Spleen (tissue), 11 donors: ENCODE measurements around the gene NCOA7. TPM values are rescaled to one million over a fixed set of nuclear protein-coding genes. Genes with fewer than 3 reads are reported as not detected.
A peak's percentile ranks its signal among the peaks of the same experiment; 100 is the strongest.

Source experiments
- DNase-seq: peaks from one replicate; pipeline ENCODE4 v3.0.0-alpha.2; 2020
- H3K27ac ChIP-seq, 8 donors: fragments of 200-600 bp; sonication (generic) in 7 of 8; 1 replicate in 4 of 8; 2 replicates in 4 of 8; pipeline versions ENCODE4 v1.5.0 to v1.8.0; 2016 to 2021; ENCODE audit warnings: inconsistent platforms in 4 of 8, mild to moderate bottlenecking in 4 of 8, moderate library complexity in 1 of 8
- H3K27me3 ChIP-seq, 7 donors: fragments of 200-600 bp; sonication (generic) in 6 of 7; replicated peaks in 1 of 7; 1 replicate in 4 of 7; 2 replicates in 3 of 7; pipeline versions ENCODE4 v1.5.0 to v1.8.0; 2016 to 2021; ENCODE audit warnings: inconsistent platforms in 3 of 7, mild to moderate bottlenecking in 1 of 7
- H3K36me3 ChIP-seq, 6 donors: fragments of 200-600 bp; sonication (generic) in 5 of 6; 1 replicate in 4 of 6; 2 replicates in 2 of 6; pipeline versions ENCODE4 v1.5.0 to v1.8.0; 2016 to 2021; ENCODE audit warnings: inconsistent platforms in 2 of 6
- H3K4me1 ChIP-seq, 6 donors: fragments of 200-600 bp; sonication (generic) in 5 of 6; 1 replicate in 3 of 6; 2 replicates in 3 of 6; pipeline versions ENCODE4 v1.5.0 to v1.8.0; 2016 to 2021; ENCODE audit warnings: inconsistent platforms in 3 of 6
- H3K4me3 ChIP-seq, 8 donors: fragments of 200-600 bp; sonication (generic) in 7 of 8; 1 replicate in 4 of 8; 2 replicates in 4 of 8; pipeline versions ENCODE4 v1.5.0 to v1.8.0; 2016 to 2021; ENCODE audit warnings: inconsistent platforms in 4 of 8, mild to moderate bottlenecking in 4 of 8, moderate library complexity in 2 of 8
- H3K9me3 ChIP-seq, 8 donors: fragments of 200-600 bp; sonication (generic) in 7 of 8; 1 replicate in 4 of 8; 2 replicates in 4 of 8; pipeline versions ENCODE4 v1.5.0 to v1.8.0; 2016 to 2021; ENCODE audit warnings: inconsistent platforms in 4 of 8
- POLR2A ChIP-seq, 3 donors: fragments of 450-650 bp; IDR thresholded peaks; one replicate each; pipeline ENCODE4 v1.5.1; 2017; ENCODE audit warnings: antibody characterized with exemption in 3 of 3, mild to moderate bottlenecking in 1 of 3
- POLR2AphosphoS5 ChIP-seq, 3 donors: sonication (generic); formaldehyde crosslinking; IDR thresholded peaks; one replicate each; pipeline ENCODE4 v1.5.1; 2017; ENCODE audit warnings: antibody characterized with exemption in 3 of 3
- WGBS, 5 donors: extraction: QIAGEN DNeasy Blood & Tissue Kit in 3 of 5; methylation state at CpG; one replicate each; pipeline versions ENCODE4 v1.1.5 to v1.1.7; 2013 to 2018; 5-methylcytosine and 5-hydroxymethylcytosine counted together
- intact Hi-C: fragments of 100-400 bp; cut with DNase I; formaldehyde crosslinking; loops from one replicate; pipeline ENCODE4 v1.15.0; 2023; ENCODE audit warnings: low total_unique reads
- polyA plus RNA-seq, 3 donors: library from polyadenylated mRNA; stranded (reverse); fragments of 200-250 nt; gene quantifications; one replicate each; pipeline ENCODE4 v1.2.1, GENCODE V29; 2013
- total RNA-seq, 7 donors: library from RNA; depleted of rRNA in 3 of 7; stranded (reverse); fragments of >200 nt in 3 of 7; fragmentation: NEBNext Ultra II Directional in 4 of 7; extraction: Animal tissue kit (Norgen Biotek cat#: 25700) in 4 of 7; gene quantifications; one replicate each; pipeline versions ENCODE4 v1.1.0 to v1.2.1, GENCODE V29; 2016 to 2021
- TF ChIP-seq, protein P1 (sequence below), 11 experiments: fragments of 200-600 bp in 7 of 11; fragments of 450-650 bp in 4 of 11; sonication (generic) in 4 of 11; IDR thresholded peaks in 8 of 11; conservative IDR thresholded peaks in 3 of 11; 1 replicate in 7 of 11; 2 replicates in 4 of 11; pipeline versions ENCODE4 v1.4.0 to v1.8.0; 2016 to 2021; ENCODE audit warnings: antibody characterized with exemption in 11 of 11, inconsistent platforms in 4 of 11, mild to moderate bottlenecking in 1 of 11
- donor health status: healthy with polysubstance abuse.
- donor health status: DM: no; HTN: no; CAD: no; lungs with moderate emphysema.
- donor health status: DM: no; HTN: no; CAD: no.
- donor health status: Bipolar disorder and iron deficiency.
- donor health status: healthy.
- donor health status: DM: no; HTN: no; CAD: no.
- donor health status: DM: yes; HTN: yes; CAD: no.

NCOA7 gene
- total and polyA plus RNA-seq, 10 donors, result 11.8 to 84.3 (median 43.1) TPM

DNA sequence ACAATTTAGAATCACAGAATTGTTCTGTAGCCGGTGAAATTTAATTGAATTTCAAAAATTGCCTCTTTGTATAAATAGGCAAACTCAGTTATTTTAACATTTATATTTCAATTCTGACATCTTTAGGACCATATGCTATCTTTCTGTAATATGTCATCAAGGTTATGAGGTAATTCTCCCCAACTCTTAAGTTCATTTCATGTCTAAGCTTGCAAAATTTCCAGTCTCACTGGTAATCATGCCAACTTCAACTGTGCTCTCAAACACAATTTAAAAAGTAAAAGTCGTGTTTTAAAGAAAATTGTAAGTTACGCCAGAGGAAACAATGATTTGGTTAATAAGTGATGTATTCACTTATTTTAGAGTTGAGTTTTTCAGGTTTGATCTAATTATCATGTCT is 1.4 kb downstream of the NCOA7 start:
- Histone ChIP-seq H3K36me3 (peaks cover 0 to 8% (median 0%) of the 10 kb centered on the region in 6 donors), H3K27me3 (no peaks in the 10 kb centered on the region), H3K4me3 (peak overlapping the region in 5 of 8 donors; percentile 86 to 95 (median 92)), H3K9me3 (no peaks in the 10 kb centered on the region), H3K27ac (peak overlapping the region in 7 of 8 donors; percentile 94 to 98 (median 97)), H3K4me1 (peaks cover 20 to 84% (median 70%) of the 10 kb centered on the region in 6 donors)
- TF ChIP-seq POLR2AphosphoS5 (IDR thresholded peaks at IDR 0.05), result no peak
- no peak for TF ChIP-seq POLR2A (IDR thresholded peaks at IDR 0.05)
- TF ChIP-seq, protein P1, sequence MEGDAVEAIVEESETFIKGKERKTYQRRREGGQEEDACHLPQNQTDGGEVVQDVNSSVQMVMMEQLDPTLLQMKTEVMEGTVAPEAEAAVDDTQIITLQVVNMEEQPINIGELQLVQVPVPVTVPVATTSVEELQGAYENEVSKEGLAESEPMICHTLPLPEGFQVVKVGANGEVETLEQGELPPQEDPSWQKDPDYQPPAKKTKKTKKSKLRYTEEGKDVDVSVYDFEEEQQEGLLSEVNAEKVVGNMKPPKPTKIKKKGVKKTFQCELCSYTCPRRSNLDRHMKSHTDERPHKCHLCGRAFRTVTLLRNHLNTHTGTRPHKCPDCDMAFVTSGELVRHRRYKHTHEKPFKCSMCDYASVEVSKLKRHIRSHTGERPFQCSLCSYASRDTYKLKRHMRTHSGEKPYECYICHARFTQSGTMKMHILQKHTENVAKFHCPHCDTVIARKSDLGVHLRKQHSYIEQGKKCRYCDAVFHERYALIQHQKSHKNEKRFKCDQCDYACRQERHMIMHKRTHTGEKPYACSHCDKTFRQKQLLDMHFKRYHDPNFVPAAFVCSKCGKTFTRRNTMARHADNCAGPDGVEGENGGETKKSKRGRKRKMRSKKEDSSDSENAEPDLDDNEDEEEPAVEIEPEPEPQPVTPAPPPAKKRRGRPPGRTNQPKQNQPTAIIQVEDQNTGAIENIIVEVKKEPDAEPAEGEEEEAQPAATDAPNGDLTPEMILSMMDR (IDR thresholded peaks at IDR 0.05 in 8 of 11, conservative IDR thresholded peaks at IDR 0.05 in 3 of 11), result no peak
- WGBS, 5 donors, result 52 to 68% (median 56%) methylated on average over 3 of the region's 3 CpGs
- intact Hi-C loops, result no loop called here
- DNase-seq, result no peak

DNA sequence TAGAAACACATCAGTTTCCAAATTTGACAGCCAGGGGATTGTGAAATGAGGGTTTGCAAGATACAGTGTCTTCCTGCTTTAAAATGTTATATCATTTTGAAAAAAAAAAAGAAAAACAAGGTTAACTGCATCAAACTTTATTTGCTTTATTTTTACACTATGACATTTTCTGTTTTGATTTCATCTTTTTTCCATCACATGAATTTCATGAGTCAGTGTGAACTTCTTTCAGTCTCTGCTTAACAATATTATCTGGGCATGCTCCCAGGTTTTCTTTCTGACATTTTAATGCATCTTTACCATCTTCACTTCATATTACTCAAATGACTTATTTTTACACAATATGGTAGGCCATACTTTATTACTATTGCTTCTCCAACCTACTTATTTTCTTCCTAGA is 1.9 kb downstream of the NCOA7 start:
- Histone ChIP-seq H3K9me3 (no peaks in the 10 kb centered on the region), H3K27ac (peak overlapping the region in 7 of 8 donors; percentile 1 to 98 (median 96)), H3K27me3 (no peaks in the 10 kb centered on the region), H3K4me1 (peaks cover 20 to 87% (median 76%) of the 10 kb centered on the region in 6 donors), H3K4me3 (peak overlapping the region in 4 of 8 donors; percentile 86 to 95 (median 90)), H3K36me3 (peaks cover 0 to 12% (median 0%) of the 10 kb centered on the region in 6 donors)
- no peak for TF ChIP-seq POLR2AphosphoS5 (IDR thresholded peaks at IDR 0.05)
- TF ChIP-seq POLR2A (IDR thresholded peaks at IDR 0.05), result no peak
- TF ChIP-seq, protein P1 (IDR thresholded peaks at IDR 0.05 in 8 of 11, conservative IDR thresholded peaks at IDR 0.05 in 3 of 11), result no peak
- no peak for DNase-seq
- intact Hi-C loops, result no loop called here

DNA sequence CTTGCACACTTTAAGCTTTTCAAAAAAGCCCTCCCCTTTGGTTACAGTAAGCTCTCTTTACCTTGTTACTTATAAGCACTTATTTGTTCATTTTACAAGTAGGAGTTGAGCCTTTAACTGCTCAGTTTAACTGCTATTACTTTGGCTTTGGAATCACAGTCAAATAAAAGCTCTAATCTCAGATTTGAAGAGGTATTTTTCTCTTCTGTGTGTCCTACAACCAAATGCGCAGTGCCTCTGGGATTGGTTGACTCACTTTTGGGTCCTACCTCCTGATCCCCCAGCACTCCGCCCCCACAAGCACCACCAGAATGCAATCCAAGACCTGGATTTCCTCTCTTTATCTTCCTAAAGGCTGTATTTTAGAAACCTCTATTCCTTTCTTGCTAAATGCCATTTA is 2.5 kb downstream of the NCOA7 start:
- H3K4me3 ChIP-seq, result peak overlapping the region in 2 of 8 donors; percentile 89 to 92
- H3K36me3 ChIP-seq, result peaks cover 0 to 12% (median 0%) of the 10 kb centered on the region in 6 donors
- intact Hi-C loops, result no loop called here
- DNase-seq, result no peak
- 71 to 91% (median 78%) methylated on average over 2 of the region's 2 CpGs for WGBS, 5 donors
- peaks cover 24 to 87% (median 76%) of the 10 kb centered on the region in 6 donors for H3K4me1 ChIP-seq
- H3K27ac ChIP-seq, result peak overlapping the region in 4 of 8 donors; percentile 14 to 96 (median 20)
- H3K9me3 ChIP-seq, result no peaks in the 10 kb centered on the region
- TF ChIP-seq, protein P1 (IDR thresholded peaks at IDR 0.05 in 8 of 11, conservative IDR thresholded peaks at IDR 0.05 in 3 of 11), result no peak
- no peak for TF ChIP-seq POLR2A (IDR thresholded peaks at IDR 0.05)
- TF ChIP-seq POLR2AphosphoS5 (IDR thresholded peaks at IDR 0.05), result no peak
- no peaks in the 10 kb centered on the region for H3K27me3 ChIP-seq

DNA sequence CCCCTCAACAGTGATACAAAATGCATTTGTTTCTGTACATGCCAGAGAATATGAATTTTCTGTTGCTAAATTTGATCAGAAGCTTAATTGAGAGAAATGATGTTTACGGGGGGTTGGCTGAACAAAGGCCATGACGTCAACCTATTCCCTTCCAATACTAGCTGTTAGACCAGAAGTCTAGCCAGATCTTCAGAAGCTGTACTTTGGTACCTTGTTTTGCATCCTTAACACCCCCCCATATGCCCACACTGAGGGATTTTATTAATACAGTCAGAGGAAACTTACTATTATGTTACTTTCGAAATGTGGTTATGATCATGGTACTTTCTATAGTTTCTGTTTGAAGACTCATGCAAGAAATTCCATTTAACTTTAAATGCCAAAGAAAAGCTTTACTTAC is 3.1 kb downstream of the NCOA7 start:
- no peak for DNase-seq
- WGBS, 5 donors, result 53 to 79% (median 66%) methylated on average over 3 of the region's 3 CpGs
- no peaks in the 10 kb centered on the region for H3K27me3 ChIP-seq
- peak overlapping the region in 2 of 8 donors; percentile 89 to 92 for H3K4me3 ChIP-seq
- peak overlapping the region in 4 of 8 donors; percentile 12 to 96 (median 17) for H3K27ac ChIP-seq
- H3K36me3 ChIP-seq, result peaks cover 0 to 12% (median 0%) of the 10 kb centered on the region in 6 donors
- TF ChIP-seq POLR2A (IDR thresholded peaks at IDR 0.05), result no peak
- TF ChIP-seq, protein P1 (IDR thresholded peaks at IDR 0.05 in 8 of 11, conservative IDR thresholded peaks at IDR 0.05 in 3 of 11), result no peak
- no peak for TF ChIP-seq POLR2AphosphoS5 (IDR thresholded peaks at IDR 0.05)
- intact Hi-C loops, result no loop called here
- peaks cover 23 to 87% (median 76%) of the 10 kb centered on the region in 6 donors for H3K4me1 ChIP-seq
- H3K9me3 ChIP-seq, result no peaks in the 10 kb centered on the region
